Neural cell (in vitro differentiated cells): Measurements from ENCODE around the gene UCK1. TPM values are rescaled to one million over a fixed set of nuclear protein-coding genes. Genes with fewer than 3 reads are reported as not detected.

Source experiments
- H2AFZ ChIP-seq: fragments of 200-600, 300-800 bp; sonication (generic), shearing (Covaris generic); 2 replicates; pipeline ENCODE4 v1.6.0; 2014; ENCODE audit warnings: low read depth, mild to moderate bottlenecking, antibody characterized with exemption, low read length, moderate library complexity
- H3F3A ChIP-seq: fragments of 200-600 bp; shearing (Covaris generic); 2 replicates; pipeline ENCODE4 v1.6.1; 2016; ENCODE audit warnings: mild to moderate bottlenecking, moderate library complexity, mixed read lengths, antibody characterized with exemption, low read length; ENCODE audit not compliant: insufficient read depth, poor library complexity, severe bottlenecking
- H3K27ac ChIP-seq: fragments of 200-600, 300-800 bp; sonication (generic), shearing (Covaris generic); 2 replicates; pipeline ENCODE4 v1.5.1; 2014; ENCODE audit warnings: mild to moderate bottlenecking, low read length, moderate library complexity
- H3K27me3 ChIP-seq: fragments of 300-800, 200-600 bp; sonication (generic), shearing (Covaris generic); 2 replicates; pipeline ENCODE4 v1.6.0; 2014; ENCODE audit warnings: mild to moderate bottlenecking, low read depth, low read length, moderate library complexity; ENCODE audit not compliant: insufficient read depth
- H3K36me3 ChIP-seq: fragments of 300-800, 200-600 bp; sonication (generic), shearing (Covaris generic); 2 replicates; pipeline ENCODE4 v1.5.1; 2014; ENCODE audit warnings: mild to moderate bottlenecking, antibody characterized with exemption, low read length, moderate library complexity; ENCODE audit not compliant: insufficient read depth
- H3K4me2 ChIP-seq: fragments of 300-800, 200-600 bp; sonication (generic), shearing (Covaris generic); 2 replicates; pipeline ENCODE4 v1.6.0; 2014; ENCODE audit warnings: mild to moderate bottlenecking, low read length
- H3K4me3 ChIP-seq: fragments of 300-800, 200-600 bp; sonication (generic), shearing (Covaris generic); 2 replicates; pipeline ENCODE4 v1.5.1; 2014; ENCODE audit warnings: mild to moderate bottlenecking, low read length, moderate library complexity
- H3K79me2 ChIP-seq: fragments of 200-600 bp; shearing (Covaris generic); replicated peaks from 2 replicates; pipeline ENCODE4 v1.6.0; 2014; ENCODE audit warnings: mild to moderate bottlenecking, low read length, moderate library complexity; ENCODE audit not compliant: insufficient read depth
- H3K9ac ChIP-seq: fragments of 300-800, 200-600 bp; sonication (generic), shearing (Covaris generic); 2 replicates; pipeline ENCODE4 v1.6.1; 2016; ENCODE audit warnings: mild to moderate bottlenecking, low read length, mixed read lengths
- H3K9me2 ChIP-seq: fragments of 200-600 bp; shearing (Covaris generic); 2 replicates; pipeline ENCODE4 v1.6.1; 2016; ENCODE audit warnings: mild to moderate bottlenecking, low read length, mixed read lengths; ENCODE audit not compliant: insufficient read depth
- H3K9me3 ChIP-seq: fragments of 200-600, 300-800 bp; sonication (generic), shearing (Covaris generic); 2 replicates; pipeline ENCODE4 v1.6.1; 2016; ENCODE audit warnings: mild to moderate bottlenecking, mixed run types, low read length, moderate library complexity, mixed read lengths
- H4K20me1 ChIP-seq: fragments of 200-600 bp; shearing (Covaris generic); 2 replicates; pipeline ENCODE4 v1.6.1; 2016; ENCODE audit warnings: mild to moderate bottlenecking, mixed run types; ENCODE audit not compliant: insufficient read depth
- CTCF ChIP-seq: fragments of 450-650 bp; IDR thresholded peaks from 2 replicates; pipeline ENCODE4 v1.5.1; 2014; ENCODE audit warnings: antibody characterized with exemption, mild to moderate bottlenecking, moderate library complexity; ENCODE audit not compliant: poor library complexity, severe bottlenecking
- EP300 ChIP-seq: fragments of 450-650 bp; conservative IDR thresholded peaks from 2 replicates; pipeline ENCODE4 v1.6.1; 2014; ENCODE audit warnings: antibody characterized with exemption, mild to moderate bottlenecking, moderate library complexity; ENCODE audit not compliant: poor library complexity, severe bottlenecking
- EZH2 ChIP-seq: fragments of 200-600, 300-800 bp; shearing (Covaris generic), sonication (generic); IDR thresholded peaks from 2 replicates; pipeline ENCODE4 v1.6.1; 2014; ENCODE audit warnings: antibody characterized with exemption, low read length, borderline replicate concordance, mild to moderate bottlenecking; ENCODE audit not compliant: insufficient read depth, poor library complexity, severe bottlenecking
- MXI1 ChIP-seq: fragments of 450-650 bp; conservative IDR thresholded peaks from 2 replicates; pipeline ENCODE4 v1.6.1; 2014; ENCODE audit warnings: antibody characterized with exemption, mild to moderate bottlenecking; ENCODE audit not compliant: poor library complexity, severe bottlenecking
- POLR2AphosphoS5 ChIP-seq: IDR thresholded peaks from 2 replicates; pipeline ENCODE4 v1.6.1; 2012
- RAD21 ChIP-seq: fragments of 450-650 bp; conservative IDR thresholded peaks from 2 replicates; pipeline ENCODE4 v1.6.1; 2014; ENCODE audit warnings: antibody characterized with exemption, mild to moderate bottlenecking, moderate library complexity
- REST ChIP-seq: IDR thresholded peaks from 2 replicates; pipeline ENCODE4 v1.6.1; 2012; ENCODE audit warnings: borderline replicate concordance
- SMC3 ChIP-seq: fragments of 450-650 bp; conservative IDR thresholded peaks from 2 replicates; pipeline ENCODE4 v1.6.1; 2014; ENCODE audit warnings: antibody characterized with exemption, mild to moderate bottlenecking, moderate library complexity; ENCODE audit not compliant: poor library complexity
- TAF1 ChIP-seq: IDR thresholded peaks from 2 replicates; pipeline ENCODE4 v1.6.1; 2012; ENCODE audit warnings: low read depth
- polyA plus RNA-seq: library from polyadenylated mRNA; depleted of rRNA; stranded (reverse); fragments of >200 nt; gene quantifications from 2 replicates; pipeline ENCODE4 v1.2.3, GENCODE V29; 2014

Gene UCK1
- polyA plus RNA-seq, 1 donor from 2014 or later: 45.9 TPM

GRCh38 chr9:131478421-131478868 is 52.6 kb downstream of the UCK1 start:
- Histone ChIP-seq H3K4me2 (no peak overlapping the region), H3F3A (no peaks in the 10 kb centered on the region), H3K36me3 (peaks cover 7% of the 10 kb centered on the region), H3K27ac (no peak overlapping the region), H3K9me2 (no peaks in the 10 kb centered on the region), H4K20me1 (peaks cover 11% of the 10 kb centered on the region), H3K79me2 (peaks cover 5% of the 10 kb centered on the region), H3K9me3 (no peaks in the 10 kb centered on the region), H3K27me3 (no peaks in the 10 kb centered on the region), H3K4me3 (no peak overlapping the region), H2AFZ (no peak overlapping the region), H3K9ac (no peak overlapping the region)
- TF ChIP-seq REST (no peak), CTCF (peak; percentile 46), RAD21 (peak; percentile 41), SMC3 (peak; percentile 53), POLR2AphosphoS5 (no peak), MXI1 (no peak), TAF1 (no peak)

GRCh38 chr9:131477816-131478419 is 53.1 kb downstream of the UCK1 start:
- H3K4me3 ChIP-seq: no peak overlapping the region
- peaks cover 7% of the 10 kb centered on the region for H3K79me2 ChIP-seq
- H3K9ac ChIP-seq: no peak overlapping the region
- peaks cover 8% of the 10 kb centered on the region for H3K36me3 ChIP-seq
- H3K9me2 ChIP-seq: no peaks in the 10 kb centered on the region
- no peaks in the 10 kb centered on the region for H3K9me3 ChIP-seq
- H3K4me2 ChIP-seq: no peak overlapping the region
- H3K27ac ChIP-seq: no peak overlapping the region
- H2AFZ ChIP-seq: no peak overlapping the region
- TF ChIP-seq CTCF (no peak), EP300 (no peak), REST (no peak), EZH2 (no peak), POLR2AphosphoS5 (no peak), TAF1 (no peak), SMC3 (no peak)
- no peaks in the 10 kb centered on the region for H3F3A ChIP-seq
- peaks cover 13% of the 10 kb centered on the region for H4K20me1 ChIP-seq
- H3K27me3 ChIP-seq: no peaks in the 10 kb centered on the region
